Hepatic stellate cell (primary cell): Measurements from ENCODE around the gene LIN28B.

Source experiments
- DNase-seq: peaks from one replicate; pipeline ENCODE4 v3.0.0; 2011; ENCODE audit warnings: low spot score

LIN28B gene

DNA sequence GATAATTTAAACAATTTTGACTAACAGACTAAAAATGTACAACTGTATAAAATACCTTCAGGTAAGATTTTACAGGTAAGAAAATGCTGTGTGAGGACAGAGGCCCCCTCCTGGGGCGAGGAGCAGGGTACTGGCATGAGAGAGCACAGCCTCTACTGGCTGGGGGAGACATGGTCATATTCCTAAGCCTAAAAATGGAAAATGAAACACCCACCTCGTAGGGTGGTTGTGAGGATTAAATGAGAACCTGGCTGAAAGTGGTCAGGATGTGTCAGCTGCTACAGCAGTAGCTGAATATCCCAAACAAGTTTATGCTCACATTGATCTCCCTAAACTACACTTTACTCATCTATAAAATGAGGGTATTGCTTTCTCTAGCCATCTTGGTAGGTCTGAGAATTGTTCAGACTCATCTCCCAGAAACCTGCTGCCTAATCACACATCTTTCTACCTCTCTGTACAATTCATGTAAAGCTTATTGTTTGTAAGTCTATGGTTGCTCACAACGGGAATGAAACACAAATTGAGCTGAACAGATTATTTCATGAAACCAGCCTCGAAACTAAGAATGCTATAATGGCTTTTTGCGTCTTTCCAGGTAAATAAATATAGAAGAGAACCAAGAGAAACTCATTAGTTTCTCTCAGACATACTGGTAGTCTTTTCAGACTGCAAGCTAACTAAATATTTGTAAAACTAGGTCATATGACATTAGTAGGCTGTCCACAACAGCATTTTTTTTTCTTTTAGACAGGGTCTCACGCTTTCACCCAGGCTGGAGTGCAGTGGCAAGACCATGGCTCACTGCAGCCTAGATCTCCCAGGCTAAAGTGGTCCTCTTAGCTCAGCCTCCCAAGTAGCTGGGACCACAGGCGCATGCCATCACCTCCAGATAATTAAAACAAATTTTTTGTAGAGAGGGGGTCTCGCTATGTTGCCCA is 153.3 kb downstream of the LIN28B start:
- no peak for DNase-seq

DNA sequence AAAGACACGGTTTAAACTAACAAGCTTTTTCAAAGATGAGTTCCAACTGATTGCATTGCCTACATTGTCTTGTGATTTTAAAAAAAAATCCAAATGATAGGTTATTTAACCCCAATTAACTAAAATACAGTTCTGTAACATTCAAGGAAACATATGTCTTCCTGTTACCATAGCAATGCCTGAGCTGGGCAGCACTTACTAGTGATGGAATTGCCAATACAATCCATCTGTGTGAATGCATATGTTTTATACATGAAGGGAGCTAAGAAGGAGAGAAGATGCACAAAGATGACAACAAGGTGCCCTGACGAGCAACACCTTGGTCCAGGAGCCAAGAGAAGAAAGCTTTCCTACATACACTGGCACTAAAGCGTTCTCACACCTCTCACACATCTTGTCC is 154.2 kb downstream of the LIN28B start:
- no peak for DNase-seq

DNA sequence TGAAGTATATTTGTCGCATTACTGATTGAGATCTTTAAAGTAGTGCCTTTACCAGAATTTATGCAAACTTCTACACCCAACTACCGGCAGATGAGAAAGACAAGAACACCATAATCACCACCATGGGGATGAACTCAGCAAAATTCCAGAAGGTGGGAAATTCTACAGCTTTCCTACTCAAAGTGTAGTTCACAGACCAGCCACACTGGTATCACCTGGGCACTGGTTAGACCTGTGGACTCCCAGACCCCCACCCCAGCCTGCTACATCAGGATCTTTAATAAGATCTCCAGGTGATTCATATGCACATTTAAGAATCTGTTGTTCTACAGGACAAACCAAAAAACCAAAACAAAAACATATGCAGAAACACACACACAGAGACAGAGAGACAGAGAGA is 155.0 kb downstream of the LIN28B start:
- DNase-seq: no peak

- DNase-seq: no peak
These were observed 155.7 kb downstream of the LIN28B start for GRCh38 chr6:105112577-105112976.

DNA sequence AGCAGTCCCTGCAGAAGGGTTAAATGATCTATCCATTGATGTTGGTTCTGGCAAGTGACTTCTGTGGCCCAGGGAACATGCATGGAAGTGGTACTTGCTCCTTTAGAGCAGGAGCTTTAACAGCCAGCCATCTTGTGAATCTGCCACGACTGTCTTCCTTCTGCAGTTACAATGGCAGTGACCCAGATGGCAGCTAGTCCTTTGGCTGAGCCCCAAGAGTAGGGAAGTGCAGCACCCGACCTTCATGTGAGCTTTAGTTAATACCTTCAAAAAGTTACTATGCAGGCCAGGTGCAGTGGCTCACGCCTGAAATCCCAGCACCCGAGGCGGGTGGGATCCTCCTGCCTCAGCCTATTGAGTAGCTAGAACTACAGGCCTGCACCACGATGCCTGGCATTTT is 156.5 kb downstream of the LIN28B start:
- DNase-seq: no peak

DNA sequence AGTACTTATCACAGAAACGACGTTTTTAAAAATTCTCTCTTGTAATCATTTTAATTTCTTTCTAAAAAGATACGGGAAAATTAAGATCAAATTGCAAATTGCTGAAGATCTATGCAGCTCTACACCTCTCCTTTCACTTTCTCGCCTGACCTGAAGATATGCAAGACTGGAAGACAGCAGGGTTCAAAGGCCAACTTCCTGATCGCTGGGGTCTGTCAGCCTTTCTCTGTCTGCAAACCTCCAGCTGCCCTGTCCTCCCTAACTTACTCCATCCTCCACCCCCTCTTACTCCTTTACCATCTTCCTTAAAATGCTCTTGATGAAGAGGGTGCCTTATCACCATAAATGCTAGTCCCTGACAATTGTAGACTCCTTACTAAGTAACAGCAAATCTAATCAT is 159.2 kb downstream of the LIN28B start:
- no peak for DNase-seq

DNA sequence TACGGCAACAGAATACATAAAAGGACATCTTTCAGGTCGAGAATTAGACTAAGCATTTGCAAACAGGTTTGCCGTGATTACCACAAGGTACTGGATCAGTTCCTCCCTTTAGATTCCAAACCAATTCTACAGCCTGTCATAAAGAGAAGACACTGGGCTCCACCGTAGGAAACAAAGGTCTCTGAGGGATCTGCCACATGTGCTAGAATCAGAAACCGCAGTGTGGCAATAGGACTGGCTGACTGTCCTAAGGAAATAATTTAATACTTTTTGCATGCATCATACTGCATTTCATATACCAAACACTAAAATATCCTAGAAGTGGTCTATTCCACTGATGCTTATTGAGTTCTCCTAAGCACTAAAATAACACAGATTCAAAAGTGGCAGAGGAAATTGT is 163.7 kb downstream of the LIN28B start:
- no peak for DNase-seq

DNA sequence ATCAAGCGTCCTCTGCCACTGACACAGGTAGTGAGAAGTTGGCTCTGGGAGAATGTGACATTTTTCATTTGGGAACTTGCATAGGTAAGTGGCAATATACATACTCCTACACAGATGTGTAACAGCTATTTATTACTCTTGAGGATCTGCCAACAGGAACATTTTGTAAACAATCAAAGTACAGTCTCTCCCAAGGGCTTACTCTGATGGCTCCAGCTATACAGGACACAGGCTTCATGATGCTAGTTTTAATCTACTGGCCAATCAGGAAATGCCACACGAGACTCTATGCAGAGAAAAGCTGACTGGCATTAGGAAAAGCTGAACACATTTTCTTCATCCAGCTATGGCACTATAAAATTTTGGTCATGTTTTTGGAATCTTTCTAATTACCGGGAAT is 165.1 kb downstream of the LIN28B start:
- no peak for DNase-seq

- no peak for DNase-seq
These were observed 165.8 kb downstream of the LIN28B start for GRCh38 chr6:105122717-105123116.
